GM19238 (cell line): ENCODE data around the gene DICER1.

Source experiments
- DNase-seq: peaks from one replicate; pipeline ENCODE4 v3.0.0; 2011; ENCODE audit warnings: low spot score; ENCODE audit not compliant: insufficient read length

Gene DICER1

GRCh38 chr14:95087619-95088018 lies 69.7 kb downstream of the DICER1 start:
- DNase-seq, result no peak

- no peak for DNase-seq
Observed at GRCh38 chr14:95085321-95085720, 72.0 kb downstream of the DICER1 start.

DNA sequence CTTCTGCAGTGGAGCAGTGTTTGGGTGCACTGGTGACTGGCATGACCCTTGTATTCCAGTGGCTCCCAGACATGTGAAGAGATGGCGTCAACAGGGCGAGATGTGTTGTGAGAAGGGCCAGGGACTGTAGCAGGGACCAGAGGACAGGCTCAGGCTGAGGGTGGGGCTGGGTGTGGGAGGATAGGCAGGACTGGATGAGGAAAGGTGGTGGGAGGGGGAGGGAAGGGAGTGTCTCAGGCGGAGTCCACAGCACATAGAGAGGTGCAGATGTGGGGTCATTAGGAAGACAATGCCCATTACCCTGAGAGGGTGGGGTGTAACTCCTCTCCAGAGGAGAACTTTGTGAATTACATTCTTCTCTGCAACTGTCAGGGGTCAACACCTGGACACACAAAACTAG lies 78.5 kb downstream of the DICER1 start:
- no peak for DNase-seq

DNA sequence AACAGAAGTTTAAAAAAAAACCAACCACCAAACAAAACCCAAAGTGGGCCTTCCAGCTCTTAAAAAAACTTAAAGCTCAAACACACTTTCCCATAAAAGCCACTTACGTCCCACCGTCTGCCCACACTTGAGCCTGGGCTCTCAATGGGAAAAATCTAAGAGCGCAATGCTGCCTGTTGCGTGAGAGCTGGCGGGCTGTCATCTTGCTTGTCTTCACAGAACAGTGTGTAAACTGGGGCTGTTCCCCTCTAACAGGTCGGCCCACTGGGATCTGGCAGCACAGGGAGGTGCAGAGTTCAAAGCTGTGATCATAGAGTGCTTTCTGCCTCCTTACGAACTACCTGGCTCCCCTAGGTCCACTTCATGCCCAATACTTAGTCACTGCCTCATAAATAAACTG lies 80.0 kb downstream of the DICER1 start:
- DNase-seq, result no peak

DNA sequence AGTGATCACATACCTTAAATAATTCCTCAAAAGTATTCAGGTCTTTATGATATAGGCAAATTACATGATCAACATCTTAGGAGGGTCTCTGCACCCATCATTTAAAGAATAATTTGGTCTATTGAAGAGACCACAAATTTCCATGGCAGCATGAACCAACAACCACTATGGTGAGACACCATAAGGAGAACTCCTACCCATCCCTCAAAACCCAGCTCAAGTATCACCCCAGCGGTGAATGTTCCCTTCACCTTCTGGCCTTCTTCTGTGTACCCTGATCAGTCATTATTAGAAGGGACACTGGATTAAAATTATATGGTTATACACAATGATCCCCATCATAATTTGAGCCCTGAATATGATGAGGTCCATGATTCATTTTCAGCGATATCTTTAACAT lies 81.5 kb downstream of the DICER1 start:
- no peak for DNase-seq

DNA sequence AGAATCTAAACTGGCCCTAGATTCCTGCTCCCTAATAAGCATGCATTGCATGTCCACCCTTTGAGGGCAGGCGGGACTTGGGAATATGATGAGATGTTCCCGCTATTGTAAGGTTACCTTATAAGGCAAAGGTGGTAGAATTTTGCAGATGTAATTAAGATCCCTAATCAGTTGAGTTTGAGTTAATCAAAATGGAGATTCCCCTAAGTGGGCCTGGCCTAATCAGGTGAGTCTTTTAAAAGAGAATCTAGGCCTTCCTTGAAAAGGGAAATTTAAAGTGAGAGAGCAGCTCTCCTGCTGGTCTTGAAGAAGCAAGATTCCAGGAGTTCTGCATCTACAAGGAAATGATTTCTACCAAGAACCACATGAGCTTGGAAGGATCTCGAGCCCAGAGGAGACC lies 83.4 kb downstream of the DICER1 start:
- DNase-seq, result no peak

DNA sequence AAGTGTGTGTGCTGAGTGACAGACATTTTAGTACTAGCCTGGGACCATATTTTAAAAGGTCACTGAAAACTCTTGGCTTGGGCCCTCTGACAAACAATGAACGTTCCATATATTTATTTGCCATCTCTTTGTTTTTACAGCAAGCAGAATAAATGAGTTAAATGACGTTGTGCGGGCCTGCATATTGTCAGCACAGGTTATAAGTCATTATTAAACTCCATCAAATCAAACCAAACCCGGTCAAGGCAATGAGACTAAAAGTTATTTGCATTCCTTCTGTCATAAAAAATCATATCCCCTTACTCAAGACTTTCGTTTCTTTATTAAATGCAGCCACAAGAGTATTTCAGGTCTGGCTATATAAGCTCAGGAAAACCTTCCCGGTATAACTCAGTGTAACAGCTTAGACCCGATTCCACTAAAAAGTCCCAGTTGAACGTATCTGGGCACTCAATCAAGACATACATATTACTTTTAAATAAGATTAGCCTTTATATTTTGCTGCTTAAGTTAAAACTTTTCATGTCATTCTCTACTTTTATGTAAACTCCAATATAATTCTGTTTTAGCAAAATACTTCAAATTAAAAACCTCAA lies 84.9 kb downstream of the DICER1 start:
- no peak for DNase-seq

- no peak for DNase-seq
Observed at GRCh38 chr14:95071649-95072280, 85.6 kb downstream of the DICER1 start.

DNA sequence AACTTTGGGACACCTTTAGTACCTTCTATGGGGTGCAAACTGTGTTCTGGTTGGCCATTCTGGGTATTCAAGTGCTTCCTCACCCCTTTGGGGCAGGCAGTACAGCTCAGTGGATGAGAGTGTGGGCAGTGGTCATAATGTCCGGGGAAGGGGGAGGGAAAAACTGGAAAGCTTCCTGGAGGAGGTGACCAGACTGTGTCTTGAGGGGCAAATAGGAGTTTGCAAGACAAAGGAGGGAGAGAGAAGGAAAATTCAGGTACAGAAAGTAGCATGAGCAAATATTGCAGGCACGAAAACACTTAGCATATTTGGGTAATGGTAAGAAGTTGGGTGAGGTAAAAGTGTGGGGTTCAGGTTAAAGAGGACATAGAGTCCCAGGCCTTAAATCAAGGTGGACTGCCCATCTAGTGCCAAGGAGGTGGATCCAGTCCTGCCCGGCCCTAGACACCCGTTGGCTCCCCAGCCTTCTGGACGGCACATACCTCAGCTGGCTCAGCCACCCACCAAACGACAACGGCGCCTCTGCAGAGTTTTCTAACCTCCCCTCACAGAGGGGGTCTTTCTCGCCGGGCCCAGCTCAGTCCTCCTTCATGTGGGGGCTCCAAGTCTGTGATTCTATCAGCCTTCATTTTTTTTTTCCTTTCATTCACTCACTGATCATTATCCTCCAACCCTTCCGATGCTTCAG lies 86.4 kb downstream of the DICER1 start:
- no peak for DNase-seq

- DNase-seq, result no peak
Observed at GRCh38 chr14:95069547-95069946, 87.8 kb downstream of the DICER1 start.

- DNase-seq, result no peak
Observed at GRCh38 chr14:95069018-95069417, 88.3 kb downstream of the DICER1 start.

GRCh38 chr14:95068521-95068920 lies 88.8 kb downstream of the DICER1 start:
- no peak for DNase-seq

DNA sequence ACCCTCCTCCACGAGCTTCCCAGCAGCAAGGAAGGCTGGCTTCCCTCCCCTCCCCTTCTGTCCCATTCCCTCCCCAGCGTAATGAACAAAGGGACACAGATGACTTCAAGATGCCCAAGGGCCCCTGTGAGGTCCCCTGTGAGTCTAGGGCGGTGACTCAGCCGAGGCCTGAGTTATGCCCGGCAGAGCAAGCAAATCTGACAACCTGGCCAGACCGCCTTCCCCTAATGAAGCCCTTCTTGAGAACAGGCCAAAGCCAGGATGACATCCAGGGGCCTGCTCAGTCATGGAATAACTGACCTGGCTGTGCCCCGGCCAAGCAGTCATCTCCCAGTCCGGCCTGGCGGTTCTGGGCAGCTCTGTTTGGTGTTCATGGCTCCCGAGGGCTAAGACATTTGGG lies 89.2 kb downstream of the DICER1 start:
- DNase-seq, result no peak

DNA sequence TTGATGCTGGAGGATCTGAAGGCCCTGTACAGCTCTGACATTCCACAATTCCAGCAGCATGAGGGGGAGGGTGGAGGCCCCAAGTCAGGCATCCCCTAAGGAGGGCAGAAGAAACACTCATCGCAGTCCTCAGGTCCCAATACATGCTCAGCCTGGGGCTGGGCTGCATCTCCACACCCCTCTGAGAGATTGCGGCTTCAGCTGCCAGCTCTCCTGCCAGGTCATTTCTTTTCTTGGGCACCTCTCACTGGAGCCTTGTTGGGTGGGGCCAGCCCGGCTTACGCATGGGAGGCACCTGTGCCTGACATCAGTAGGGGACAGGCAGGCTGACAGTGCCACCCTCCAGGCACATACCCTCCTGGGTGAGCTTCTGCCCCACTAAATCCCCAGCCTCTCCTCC lies 89.8 kb downstream of the DICER1 start:
- DNase-seq, result no peak

DNA sequence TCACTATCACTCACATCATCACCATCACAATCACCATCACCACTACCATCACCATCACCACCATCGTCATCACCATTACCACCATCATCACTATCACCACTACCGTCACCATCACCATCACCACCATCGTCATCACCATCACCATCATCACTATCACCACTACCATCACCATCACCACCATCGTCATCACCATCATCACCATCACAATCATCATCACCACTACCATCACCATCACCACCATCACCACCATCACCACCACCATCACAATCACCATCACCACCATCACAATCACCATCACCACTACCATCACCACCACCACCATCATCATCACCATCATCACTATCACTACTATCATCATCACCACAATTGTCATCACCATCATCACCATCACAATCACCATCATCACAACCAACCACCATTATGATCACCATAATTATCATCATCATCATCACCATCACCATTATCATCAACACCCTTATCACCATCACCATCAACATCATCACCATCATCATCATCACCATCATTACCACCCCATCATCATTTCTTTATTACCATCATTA lies 90.8 kb downstream of the DICER1 start:
- DNase-seq, result no peak

- no peak for DNase-seq
Observed at GRCh38 chr14:95065411-95065810, 91.9 kb downstream of the DICER1 start.

DNA sequence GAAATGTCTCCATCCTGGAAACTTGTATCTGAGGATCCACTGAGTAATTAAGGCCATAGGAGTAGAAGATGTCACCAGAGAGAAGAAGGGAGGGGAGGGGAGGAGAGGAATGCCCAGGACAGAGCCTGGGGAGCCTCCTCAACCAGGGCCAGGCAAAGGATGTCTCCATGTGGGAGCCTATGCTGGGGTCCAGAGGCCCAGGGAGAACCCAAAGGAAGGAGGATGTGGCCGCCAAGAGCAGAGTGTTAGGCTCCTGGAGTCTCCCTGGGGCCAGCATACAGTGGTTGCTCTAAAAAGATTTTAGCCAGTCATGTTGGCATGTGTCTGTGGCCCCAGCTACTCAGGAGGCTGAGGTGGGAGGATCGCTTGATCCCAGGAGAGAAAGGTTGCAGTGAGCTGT lies 92.6 kb downstream of the DICER1 start:
- DNase-seq, result no peak

GRCh38 chr14:95064256-95064655 lies 93.1 kb downstream of the DICER1 start:
- DNase-seq, result no peak

- no peak for DNase-seq
Observed at GRCh38 chr14:95063391-95063790, 93.9 kb downstream of the DICER1 start.

GRCh38 chr14:95062946-95063345 lies 94.4 kb downstream of the DICER1 start:
- no peak for DNase-seq

- DNase-seq, result no peak
Observed at GRCh38 chr14:95062220-95062619, 95.1 kb downstream of the DICER1 start.

GRCh38 chr14:95061317-95062093 lies 95.8 kb downstream of the DICER1 start:
- no peak for DNase-seq
